Measurements from ENCODE around the gene DUSP5. TPM values are rescaled to one million over a fixed set of nuclear protein-coding genes. Genes with fewer than 3 reads are reported as not detected.
"Not testable (repeated sequence)": the region's sequence is repeated elsewhere in the genome, so short reads cannot be mapped to it uniquely, and the experiment has no call there.

Gene DUSP5
- total RNA-seq, 1 donor from 2014 or later: 15.0 TPM

DNA sequence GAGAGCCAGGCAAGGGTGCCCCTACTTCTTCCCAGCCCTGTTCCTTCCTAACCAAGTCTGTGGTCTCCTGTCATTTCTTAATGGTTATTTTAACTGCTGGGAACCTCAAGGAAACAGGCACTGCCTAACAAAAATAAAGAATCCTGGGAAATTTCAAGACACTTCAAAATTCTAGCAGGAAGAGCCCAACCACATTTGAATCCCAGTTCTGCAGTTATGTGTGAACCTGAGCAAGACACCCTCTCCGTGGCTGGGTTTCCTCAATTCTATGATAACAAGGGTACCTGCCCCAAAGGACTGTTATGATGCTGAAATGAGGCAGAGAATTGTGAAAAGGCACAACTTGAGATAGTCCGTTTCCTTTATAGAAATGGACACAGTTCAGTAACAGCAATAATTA, 36.2 kb upstream of the DUSP5 start:
- H3K4me1 ChIP-seq: peaks cover 29% of the 10 kb centered on the region
- intact Hi-C loops (cut with micrococcal nuclease): no loop called here
- no peak for DNase-seq
- H3K27me3 ChIP-seq (ENCODE audit: low read depth): no peaks in the 10 kb centered on the region
- H3K9me3 ChIP-seq (replicated peaks): no peaks in the 10 kb centered on the region
- H3K4me3 ChIP-seq: no peak overlapping the region
- no peaks in the 10 kb centered on the region for H3K36me3 ChIP-seq
- TF ChIP-seq, protein P1, sequence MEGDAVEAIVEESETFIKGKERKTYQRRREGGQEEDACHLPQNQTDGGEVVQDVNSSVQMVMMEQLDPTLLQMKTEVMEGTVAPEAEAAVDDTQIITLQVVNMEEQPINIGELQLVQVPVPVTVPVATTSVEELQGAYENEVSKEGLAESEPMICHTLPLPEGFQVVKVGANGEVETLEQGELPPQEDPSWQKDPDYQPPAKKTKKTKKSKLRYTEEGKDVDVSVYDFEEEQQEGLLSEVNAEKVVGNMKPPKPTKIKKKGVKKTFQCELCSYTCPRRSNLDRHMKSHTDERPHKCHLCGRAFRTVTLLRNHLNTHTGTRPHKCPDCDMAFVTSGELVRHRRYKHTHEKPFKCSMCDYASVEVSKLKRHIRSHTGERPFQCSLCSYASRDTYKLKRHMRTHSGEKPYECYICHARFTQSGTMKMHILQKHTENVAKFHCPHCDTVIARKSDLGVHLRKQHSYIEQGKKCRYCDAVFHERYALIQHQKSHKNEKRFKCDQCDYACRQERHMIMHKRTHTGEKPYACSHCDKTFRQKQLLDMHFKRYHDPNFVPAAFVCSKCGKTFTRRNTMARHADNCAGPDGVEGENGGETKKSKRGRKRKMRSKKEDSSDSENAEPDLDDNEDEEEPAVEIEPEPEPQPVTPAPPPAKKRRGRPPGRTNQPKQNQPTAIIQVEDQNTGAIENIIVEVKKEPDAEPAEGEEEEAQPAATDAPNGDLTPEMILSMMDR (IDR thresholded peaks at IDR 0.05; ENCODE audit: borderline replicate concordance): no peak
- H3K27ac ChIP-seq (replicated peaks): no peak overlapping the region

DNA sequence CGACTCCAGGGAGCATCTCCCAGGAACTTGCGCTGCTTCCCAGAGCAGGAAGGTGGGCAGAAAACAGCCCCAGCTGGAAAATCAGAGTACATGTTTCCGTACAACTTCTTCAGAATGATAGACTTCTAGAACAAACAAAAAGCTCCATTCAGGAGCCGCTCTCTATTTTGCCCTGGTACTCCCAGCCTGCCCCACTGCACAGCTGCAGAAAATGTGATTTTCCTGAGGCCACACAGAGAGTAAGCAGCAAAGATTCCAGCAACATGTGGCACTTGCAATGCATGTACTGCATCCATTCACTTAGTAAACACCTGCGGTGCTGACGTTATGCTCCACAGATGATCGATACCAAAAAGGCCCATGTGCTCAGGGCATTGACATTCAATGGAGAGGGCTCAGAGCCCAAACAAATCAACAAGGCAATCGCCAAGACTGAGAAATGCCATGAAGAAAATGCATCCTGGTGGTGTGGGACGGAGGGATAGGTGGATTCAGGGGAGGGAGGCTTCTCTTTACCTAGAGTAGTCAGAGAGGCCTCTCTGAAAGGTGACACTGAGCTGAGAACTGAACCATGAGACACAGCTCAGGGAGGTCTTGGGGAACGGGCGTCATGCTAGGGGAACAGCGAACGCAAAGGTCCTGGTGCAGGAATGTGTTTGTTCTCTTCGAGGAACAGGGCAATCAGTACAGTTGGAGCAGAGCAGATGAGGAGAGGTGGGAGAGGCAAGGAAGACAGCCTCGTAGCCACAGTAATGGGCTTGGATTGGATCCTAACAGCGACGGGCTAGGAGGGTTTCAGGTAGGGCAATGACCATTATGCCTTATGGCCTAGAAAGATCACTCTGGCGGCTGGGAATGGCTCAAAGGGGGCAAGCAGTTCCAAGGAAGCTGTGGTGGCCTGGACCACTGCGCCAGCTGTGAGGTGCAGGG, 35.3 kb upstream of the DUSP5 start:
- TF ChIP-seq, protein P1 (IDR thresholded peaks at IDR 0.05; ENCODE audit: borderline replicate concordance): no peak
- H3K4me1 ChIP-seq: peaks cover 29% of the 10 kb centered on the region
- DNase-seq: no peak
- H3K36me3 ChIP-seq: no peaks in the 10 kb centered on the region
- no peak overlapping the region for H3K27ac ChIP-seq (replicated peaks)
- no peak overlapping the region for H3K4me3 ChIP-seq
- intact Hi-C loops (cut with micrococcal nuclease): no loop called here
- H3K27me3 ChIP-seq (ENCODE audit: low read depth): no peaks in the 10 kb centered on the region
- H3K9me3 ChIP-seq (replicated peaks): no peaks in the 10 kb centered on the region

GRCh38 chr10:110468258-110468657, 29.4 kb upstream of the DUSP5 start:
- H3K4me3 ChIP-seq; intact Hi-C loops (cut with micrococcal nuclease); H3K27me3 ChIP-seq (ENCODE audit: low read depth); DNase-seq; H3K27ac ChIP-seq (replicated peaks); H3K4me1 ChIP-seq; H3K36me3 ChIP-seq: not testable (repeated sequence)
- peaks cover 10% of the 10 kb centered on the region for H3K9me3 ChIP-seq (replicated peaks)

DNA sequence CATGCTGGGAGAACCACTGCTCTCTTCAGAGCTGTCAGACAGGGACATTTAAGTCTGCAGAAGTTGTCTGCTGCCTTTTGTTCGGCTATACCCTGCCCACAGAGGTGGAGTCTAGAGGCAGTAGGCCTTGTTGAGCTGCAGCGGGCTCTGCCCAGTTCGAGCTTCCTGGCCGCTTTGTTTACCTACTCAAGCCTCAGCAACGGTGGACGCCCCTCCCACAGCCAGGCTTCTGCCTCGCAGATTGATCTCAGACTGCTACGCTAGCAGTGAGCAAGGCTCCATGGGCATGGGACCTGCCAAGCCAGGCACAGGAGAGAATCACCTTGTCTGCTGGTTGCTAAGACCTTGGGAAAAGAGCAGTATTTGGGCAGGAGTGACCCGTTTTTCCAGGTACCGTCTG, 27.2 kb upstream of the DUSP5 start:
- DNase-seq; H3K4me1 ChIP-seq; H3K36me3 ChIP-seq; H3K4me3 ChIP-seq; intact Hi-C loops (cut with micrococcal nuclease); H3K27ac ChIP-seq (replicated peaks); H3K27me3 ChIP-seq (ENCODE audit: low read depth): not testable (repeated sequence)
- H3K9me3 ChIP-seq (replicated peaks): peaks cover 10% of the 10 kb centered on the region

DNA sequence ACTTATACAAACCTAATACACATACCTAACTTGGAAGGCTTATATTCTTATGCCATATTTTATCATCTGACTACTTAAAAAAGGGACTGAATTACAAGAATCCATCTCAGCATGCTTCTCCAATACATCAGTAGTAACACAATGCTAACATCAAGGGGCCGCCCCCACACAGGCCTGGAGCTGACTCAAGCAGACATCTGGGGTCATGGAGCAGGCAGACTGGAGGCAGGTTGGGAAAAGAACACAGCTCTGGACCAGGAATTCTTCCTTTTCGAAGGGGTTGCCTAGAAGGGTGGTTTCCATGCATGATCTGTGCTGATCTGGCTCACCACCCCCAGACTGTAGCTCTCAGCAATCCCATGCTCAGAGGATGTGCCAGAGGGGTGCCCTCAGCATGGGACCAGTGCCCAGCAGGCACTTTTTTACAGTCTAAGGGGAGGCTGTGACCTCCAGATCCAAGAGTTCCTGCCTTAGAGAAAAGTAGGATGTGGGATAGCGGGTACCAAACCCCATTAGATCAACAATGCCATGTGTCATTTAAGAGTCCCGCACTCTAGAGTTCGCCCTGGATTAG, 26.1 kb upstream of the DUSP5 start:
- H3K4me3 ChIP-seq: no peak overlapping the region
- no peaks in the 10 kb centered on the region for H3K36me3 ChIP-seq
- H3K27ac ChIP-seq (replicated peaks): no peak overlapping the region
- peaks cover 10% of the 10 kb centered on the region for H3K9me3 ChIP-seq (replicated peaks)
- intact Hi-C loops (cut with micrococcal nuclease): no loop called here
- H3K27me3 ChIP-seq (ENCODE audit: low read depth): no peaks in the 10 kb centered on the region
- H3K4me1 ChIP-seq: no peaks in the 10 kb centered on the region
- DNase-seq: no peak
- TF ChIP-seq, protein P1 (IDR thresholded peaks at IDR 0.05; ENCODE audit: borderline replicate concordance): no peak

DNA sequence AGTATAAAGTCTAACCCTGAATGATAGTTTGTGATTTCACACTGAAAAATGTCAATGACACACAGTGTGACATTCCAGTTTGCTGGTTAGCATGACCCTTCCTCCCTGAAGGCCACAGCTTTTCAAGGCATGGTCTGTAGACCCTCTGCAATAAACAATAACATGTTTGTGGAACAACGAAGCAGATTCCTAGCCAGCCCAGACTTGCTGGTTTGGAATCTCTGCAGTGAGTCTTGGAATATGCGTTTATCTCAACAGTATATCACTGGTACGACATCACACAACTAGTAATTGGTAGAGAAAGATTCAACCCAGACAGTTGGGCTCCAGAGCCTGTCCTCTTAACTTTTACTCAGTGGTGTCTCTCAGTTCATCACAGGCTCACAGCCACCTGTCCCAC, 23.7 kb upstream of the DUSP5 start:
- TF ChIP-seq, protein P1 (IDR thresholded peaks at IDR 0.05; ENCODE audit: borderline replicate concordance): no peak
- no peak for DNase-seq
- intact Hi-C loops (cut with micrococcal nuclease): no loop called here
- peaks cover 8% of the 10 kb centered on the region for H3K9me3 ChIP-seq (replicated peaks)
- no peaks in the 10 kb centered on the region for H3K27me3 ChIP-seq (ENCODE audit: low read depth)
- H3K36me3 ChIP-seq: no peaks in the 10 kb centered on the region
- H3K27ac ChIP-seq (replicated peaks): no peak overlapping the region
- no peak overlapping the region for H3K4me3 ChIP-seq
- no peaks in the 10 kb centered on the region for H3K4me1 ChIP-seq
